ENCODE data around the gene VAPB. TPM values are rescaled to one million over a fixed set of nuclear protein-coding genes. Genes with fewer than 3 reads are reported as not detected.

VAPB gene
- total and polyA plus RNA-seq, 2 donors from 2014 or later = 49.3 to 60.4 TPM

DNA sequence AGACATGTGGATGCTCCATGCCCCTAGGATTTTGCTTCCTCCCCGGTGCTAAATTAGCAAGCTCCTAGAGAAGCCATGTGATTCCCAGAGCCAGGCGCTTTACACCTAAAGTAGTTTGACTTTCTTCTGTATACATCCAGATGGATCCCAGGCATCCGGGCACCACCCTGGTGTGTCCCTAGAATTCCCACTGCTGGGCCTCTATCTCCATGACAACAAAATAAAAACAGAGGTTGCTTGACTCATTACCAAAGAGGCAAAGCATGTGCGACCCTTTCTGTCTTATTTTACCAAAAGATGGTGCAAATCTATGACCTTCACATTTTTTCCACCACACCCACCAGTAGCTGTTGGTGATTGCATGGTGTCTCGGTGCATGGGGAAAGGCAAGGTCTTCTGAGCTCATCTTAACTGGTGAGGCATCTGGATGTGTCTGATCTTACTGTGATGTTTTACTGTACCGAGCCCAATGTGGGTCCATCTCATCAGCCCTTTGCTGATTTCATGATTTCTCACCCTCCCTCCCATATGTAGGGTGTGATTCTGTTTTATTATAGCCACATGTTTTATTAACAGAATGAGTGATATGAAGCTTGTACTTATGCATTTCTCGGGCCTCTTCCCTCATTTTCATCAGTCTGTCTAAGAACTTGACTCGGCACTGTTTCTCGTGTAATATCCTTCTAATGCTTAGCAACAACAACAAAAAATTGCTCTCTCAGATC is 27.4 kb upstream of the VAPB start:
- Histone ChIP-seq H3K4me3 (ENCODE audit: low read length in 3 of 3) (no peak overlapping the region), H3K36me3 (ENCODE audit: control insufficient read depth in 2 of 3, insufficient read depth in 3 of 3, low read length in 3 of 3) (peaks cover 3 to 11% (median 7%) of the 10 kb centered on the region in 3 donors), H3K9ac (ENCODE audit: low read length in 3 of 3) (no peak overlapping the region), H3K27ac (ENCODE audit: low read depth in 2 of 2, low read length in 2 of 2) (no peak overlapping the region), H3K27me3 (ENCODE audit: control insufficient read depth, insufficient read depth, low read length) (no peaks in the 10 kb centered on the region), H3K4me1 (ENCODE audit: control insufficient read depth in 2 of 3, insufficient read depth in 2 of 3, low read depth in 1 of 3, low read length in 3 of 3) (no peaks in the 10 kb centered on the region), H3K9me3 (ENCODE audit: control insufficient read depth in 2 of 3, insufficient read depth in 1 of 3, low read length in 3 of 3) (no peaks in the 10 kb centered on the region)
- DNase-seq (no peak), FAIRE-seq (no peak)
- TF ChIP-seq, protein P1, sequence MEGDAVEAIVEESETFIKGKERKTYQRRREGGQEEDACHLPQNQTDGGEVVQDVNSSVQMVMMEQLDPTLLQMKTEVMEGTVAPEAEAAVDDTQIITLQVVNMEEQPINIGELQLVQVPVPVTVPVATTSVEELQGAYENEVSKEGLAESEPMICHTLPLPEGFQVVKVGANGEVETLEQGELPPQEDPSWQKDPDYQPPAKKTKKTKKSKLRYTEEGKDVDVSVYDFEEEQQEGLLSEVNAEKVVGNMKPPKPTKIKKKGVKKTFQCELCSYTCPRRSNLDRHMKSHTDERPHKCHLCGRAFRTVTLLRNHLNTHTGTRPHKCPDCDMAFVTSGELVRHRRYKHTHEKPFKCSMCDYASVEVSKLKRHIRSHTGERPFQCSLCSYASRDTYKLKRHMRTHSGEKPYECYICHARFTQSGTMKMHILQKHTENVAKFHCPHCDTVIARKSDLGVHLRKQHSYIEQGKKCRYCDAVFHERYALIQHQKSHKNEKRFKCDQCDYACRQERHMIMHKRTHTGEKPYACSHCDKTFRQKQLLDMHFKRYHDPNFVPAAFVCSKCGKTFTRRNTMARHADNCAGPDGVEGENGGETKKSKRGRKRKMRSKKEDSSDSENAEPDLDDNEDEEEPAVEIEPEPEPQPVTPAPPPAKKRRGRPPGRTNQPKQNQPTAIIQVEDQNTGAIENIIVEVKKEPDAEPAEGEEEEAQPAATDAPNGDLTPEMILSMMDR (IDR thresholded peaks at IDR 0.05; ENCODE audit: borderline replicate concordance, extremely low read depth, insufficient read depth) = no peak
- intact Hi-C loops (cut with DNase I) = no loop called here

DNA sequence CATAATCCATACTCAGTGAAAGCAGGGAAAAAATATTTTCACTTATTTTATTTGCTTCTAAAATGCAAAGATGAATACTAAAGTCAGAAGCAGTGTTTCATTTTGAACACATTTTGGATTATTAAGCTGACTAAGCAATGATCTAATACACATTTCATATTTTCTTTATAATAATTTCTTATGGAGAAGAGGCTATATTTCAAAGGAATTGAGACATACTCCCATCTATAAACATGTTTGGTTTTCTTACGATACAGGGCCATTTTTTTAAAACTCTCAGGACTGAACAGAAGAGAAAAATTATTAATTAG is 26.9 kb upstream of the VAPB start:
- TF ChIP-seq, protein P1 (IDR thresholded peaks at IDR 0.05; ENCODE audit: borderline replicate concordance, extremely low read depth, insufficient read depth) = no peak
- H3K9ac ChIP-seq (ENCODE audit: low read length in 3 of 3) = no peak overlapping the region
- intact Hi-C loops (cut with DNase I) = no loop called here
- H3K27me3 ChIP-seq (ENCODE audit: control insufficient read depth, insufficient read depth, low read length) = no peaks in the 10 kb centered on the region
- H3K4me3 ChIP-seq (ENCODE audit: low read length in 3 of 3) = no peak overlapping the region
- H3K36me3 ChIP-seq (ENCODE audit: control insufficient read depth in 2 of 3, insufficient read depth in 3 of 3, low read length in 3 of 3) = peaks cover 3 to 11% (median 7%) of the 10 kb centered on the region in 3 donors
- H3K9me3 ChIP-seq (ENCODE audit: control insufficient read depth in 2 of 3, insufficient read depth in 1 of 3, low read length in 3 of 3) = no peaks in the 10 kb centered on the region
- FAIRE-seq (no peak), DNase-seq (no peak)
- H3K27ac ChIP-seq (ENCODE audit: low read depth in 2 of 2, low read length in 2 of 2) = no peak overlapping the region
- H3K4me1 ChIP-seq (ENCODE audit: control insufficient read depth in 2 of 3, insufficient read depth in 2 of 3, low read depth in 1 of 3, low read length in 3 of 3) = no peaks in the 10 kb centered on the region

DNA sequence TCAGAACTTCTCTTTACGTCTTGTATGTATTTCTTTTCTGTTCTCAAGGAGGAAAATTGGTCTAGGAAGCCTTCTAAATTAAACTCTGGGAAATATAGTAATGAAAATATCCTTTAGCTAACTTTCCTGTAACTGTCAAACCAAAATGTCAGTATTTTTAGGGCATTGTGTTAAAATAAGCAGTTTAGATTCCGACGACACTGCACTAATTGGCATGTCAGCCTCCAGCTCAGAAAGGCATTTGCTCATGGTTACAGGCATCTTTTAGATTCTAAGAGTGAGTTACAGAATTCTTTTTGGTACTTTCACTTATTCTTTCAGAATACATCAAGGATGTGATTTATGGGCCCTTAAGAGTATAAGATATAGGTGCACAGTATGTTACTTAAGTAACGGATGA is 26.1 kb upstream of the VAPB start:
- TF ChIP-seq, protein P1 (IDR thresholded peaks at IDR 0.05; ENCODE audit: borderline replicate concordance, extremely low read depth, insufficient read depth) = no peak
- DNase-seq (no peak), FAIRE-seq (no peak)
- no peak overlapping the region for H3K27ac ChIP-seq (ENCODE audit: low read depth in 2 of 2, low read length in 2 of 2)
- no peaks in the 10 kb centered on the region for H3K9me3 ChIP-seq (ENCODE audit: control insufficient read depth in 2 of 3, insufficient read depth in 1 of 3, low read length in 3 of 3)
- no peak overlapping the region for H3K4me3 ChIP-seq (ENCODE audit: low read length in 3 of 3)
- H3K9ac ChIP-seq (ENCODE audit: low read length in 3 of 3) = no peak overlapping the region
- intact Hi-C loops (cut with DNase I) = no loop called here
- H3K4me1 ChIP-seq (ENCODE audit: control insufficient read depth in 2 of 3, insufficient read depth in 2 of 3, low read depth in 1 of 3, low read length in 3 of 3) = no peaks in the 10 kb centered on the region
- peaks cover 3 to 11% (median 7%) of the 10 kb centered on the region in 3 donors for H3K36me3 ChIP-seq (ENCODE audit: control insufficient read depth in 2 of 3, insufficient read depth in 3 of 3, low read length in 3 of 3)
- H3K27me3 ChIP-seq (ENCODE audit: control insufficient read depth, insufficient read depth, low read length) = no peaks in the 10 kb centered on the region

DNA sequence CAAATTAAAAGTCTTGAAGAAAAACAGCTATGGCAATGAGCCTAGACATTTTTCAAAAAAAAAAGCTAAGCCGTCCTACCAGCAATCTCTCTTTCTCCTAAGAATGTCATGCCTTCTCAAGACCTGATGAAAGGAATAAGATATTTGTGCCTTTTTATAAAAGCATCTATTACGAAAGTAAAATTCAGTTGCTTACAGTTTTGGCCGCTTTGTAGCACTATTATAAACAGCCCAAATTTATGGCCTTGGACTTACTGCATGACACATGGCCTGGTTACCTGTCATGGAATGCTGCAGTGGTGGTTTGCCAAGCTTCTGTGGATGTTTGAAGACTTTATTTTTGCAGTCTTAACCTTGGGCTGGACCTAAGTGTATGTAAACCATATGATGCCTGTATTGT is 22.2 kb upstream of the VAPB start:
- no peaks in the 10 kb centered on the region for H3K9me3 ChIP-seq (ENCODE audit: control insufficient read depth in 2 of 3, insufficient read depth in 1 of 3, low read length in 3 of 3)
- no peaks in the 10 kb centered on the region for H3K4me1 ChIP-seq (ENCODE audit: control insufficient read depth in 2 of 3, insufficient read depth in 2 of 3, low read depth in 1 of 3, low read length in 3 of 3)
- no peak overlapping the region for H3K9ac ChIP-seq (ENCODE audit: low read length in 3 of 3)
- H3K27me3 ChIP-seq (ENCODE audit: control insufficient read depth, insufficient read depth, low read length) = no peaks in the 10 kb centered on the region
- FAIRE-seq = no peak
- TF ChIP-seq, protein P1 (IDR thresholded peaks at IDR 0.05; ENCODE audit: borderline replicate concordance, extremely low read depth, insufficient read depth) = no peak
- H3K27ac ChIP-seq (ENCODE audit: low read depth in 2 of 2, low read length in 2 of 2) = no peak overlapping the region
- H3K36me3 ChIP-seq (ENCODE audit: control insufficient read depth in 2 of 3, insufficient read depth in 3 of 3, low read length in 3 of 3) = peaks cover 0 to 2% (median under 1%) of the 10 kb centered on the region in 3 donors
- H3K4me3 ChIP-seq (ENCODE audit: low read length in 3 of 3) = no peak overlapping the region
- intact Hi-C loops (cut with DNase I) = no loop called here
- DNase-seq = peak in 2 of 5 donors; percentile 48 to 74
